CD14-positive monocyte (primary cell): ENCODE data around the gene TNFRSF6B. TPM values are rescaled to one million over a fixed set of nuclear protein-coding genes. Genes with fewer than 3 reads are reported as not detected.

Source experiments
- DNase-seq, 3 donors: peaks; one replicate each; pipeline ENCODE4 v3.0.0-alpha.2; 2011 to 2022
- H2AFZ ChIP-seq: 2 replicates; pipeline ENCODE4 v1.6.0; 2012; ENCODE audit warnings: mild to moderate bottlenecking, low read depth, low read length, inconsistent platforms; ENCODE audit not compliant: insufficient read depth, poor library complexity, severe bottlenecking
- H3K27ac ChIP-seq, 2 donors: 1 replicate in 1 of 2; 2 replicates in 1 of 2; pipeline ENCODE4 v1.5.1; 2012 to 2013; ENCODE audit warnings: low read length in 2 of 2, control low read depth in 1 of 2, inconsistent platforms in 1 of 2, low read depth in 1 of 2, mild to moderate bottlenecking in 1 of 2
- H3K27me3 ChIP-seq, 2 donors: one replicate each; pipeline versions ENCODE4 v1.6.0 to v1.6.1; 2011 to 2013; ENCODE audit warnings: low read length in 2 of 2; ENCODE audit not compliant: control insufficient read depth in 2 of 2, insufficient read depth in 2 of 2
- H3K36me3 ChIP-seq, 2 donors: replicated peaks in 1 of 2; 1 replicate in 1 of 2; 2 replicates in 1 of 2; pipeline versions ENCODE4 v1.5.1 to v1.6.1; 2012 to 2013; ENCODE audit warnings: low read length in 2 of 2, control low read depth in 1 of 2, inconsistent platforms in 1 of 2, mild to moderate bottlenecking in 1 of 2; ENCODE audit not compliant: insufficient read depth in 2 of 2, control insufficient read depth in 1 of 2
- H3K4me1 ChIP-seq, 2 donors: 1 replicate in 1 of 2; 2 replicates in 1 of 2; pipeline versions ENCODE4 v1.5.1 to v1.6.1; 2012 to 2013; ENCODE audit warnings: low read length in 2 of 2, control low read depth in 1 of 2, inconsistent platforms in 1 of 2, mild to moderate bottlenecking in 1 of 2, moderate library complexity in 1 of 2; ENCODE audit not compliant: insufficient read depth in 2 of 2, control insufficient read depth in 1 of 2
- H3K4me2 ChIP-seq: replicated peaks from 2 replicates; pipeline ENCODE3; 2012; ENCODE audit warnings: low read length, moderate library complexity, mild to moderate bottlenecking; ENCODE audit not compliant: poor library complexity, severe bottlenecking; ENCODE audit errors: extremely low read depth
- H3K4me3 ChIP-seq, 3 experiments: fragments of 200-600 bp in 1 of 3; sonication (generic) in 1 of 3; replicated peaks in 1 of 3; 1 replicate in 2 of 3; 2 replicates in 1 of 3; pipeline ENCODE4 v1.5.1; 2011 to 2013; ENCODE audit warnings: low read length in 3 of 3, mild to moderate bottlenecking in 3 of 3, control low read depth in 2 of 3, low read depth in 2 of 3, inconsistent platforms in 1 of 3, moderate library complexity in 1 of 3
- H3K79me2 ChIP-seq: 2 replicates; pipeline ENCODE4 v1.6.0; 2012; ENCODE audit warnings: mild to moderate bottlenecking, control low read depth, inconsistent platforms, low read length, moderate library complexity; ENCODE audit not compliant: insufficient read depth
- H3K9ac ChIP-seq: 2 replicates; pipeline ENCODE4 v1.6.0; 2017; ENCODE audit warnings: low read length, mild to moderate bottlenecking; ENCODE audit not compliant: insufficient read depth, poor library complexity, severe bottlenecking
- H3K9me3 ChIP-seq, 2 donors: replicated peaks in 1 of 2; 1 replicate in 1 of 2; 2 replicates in 1 of 2; pipeline versions ENCODE4 v1.5.1 to v1.6.1; 2012 to 2013; ENCODE audit warnings: low read length in 2 of 2, control low read depth in 1 of 2; ENCODE audit not compliant: control insufficient read depth in 1 of 2, insufficient read depth in 1 of 2
- H4K20me1 ChIP-seq: 2 replicates; pipeline ENCODE4 v1.6.0; 2012; ENCODE audit warnings: mild to moderate bottlenecking, low read length, control low read depth, moderate library complexity; ENCODE audit not compliant: insufficient read depth
- H3K27ac Mint-ChIP-seq, 7 donors: one replicate each; pipeline ENCODE4 v1.8.0; 2020; ENCODE audit warnings: mild to moderate bottlenecking in 7 of 7, mixed read lengths in 7 of 7, moderate library complexity in 6 of 7, inconsistent platforms in 2 of 7
- H3K27me3 Mint-ChIP-seq, 3 donors: one replicate each; pipeline ENCODE4 v1.8.0; 2021 to 2022; ENCODE audit warnings: low read depth in 3 of 3, mild to moderate bottlenecking in 3 of 3, mixed read lengths in 3 of 3, moderate library complexity in 3 of 3, inconsistent platforms in 1 of 3
- H3K36me3 Mint-ChIP-seq, 2 donors: one replicate each; pipeline ENCODE4 v1.8.0; 2020; ENCODE audit warnings: mixed read lengths in 2 of 2, inconsistent platforms in 1 of 2, mild to moderate bottlenecking in 1 of 2
- H3K4me1 Mint-ChIP-seq: one replicate; pipeline ENCODE4 v1.8.0; 2020; ENCODE audit warnings: mild to moderate bottlenecking, mixed read lengths
- H3K4me3 Mint-ChIP-seq, 2 donors: one replicate each; pipeline ENCODE4 v1.8.0; 2020; ENCODE audit warnings: mild to moderate bottlenecking in 2 of 2, mixed read lengths in 2 of 2, moderate library complexity in 1 of 2
- H3K9me3 Mint-ChIP-seq, 7 donors: one replicate each; pipeline ENCODE4 v1.8.0; 2020 to 2022; ENCODE audit warnings: mixed read lengths in 7 of 7, mild to moderate bottlenecking in 6 of 7, moderate library complexity in 6 of 7, inconsistent platforms in 2 of 7
- CTCF ChIP-seq: fragments of 200-600 bp; IDR thresholded peaks from one replicate; pipeline ENCODE4 v1.8.0; 2022; ENCODE audit warnings: antibody characterized with exemption, mild to moderate bottlenecking
- WGBS: methylation state at CpG from one replicate; pipeline ENCODE4 v1.1.5; 2013; ENCODE audit warnings: missing lambda C conversion rate; ENCODE audit not compliant: insufficient coverage; 5-methylcytosine and 5-hydroxymethylcytosine counted together
- intact Hi-C, 2 donors: fragments of 100-400 bp; cut with micrococcal nuclease; formaldehyde crosslinking; loops; one replicate each; pipeline versions ENCODE4 v1.15.0 to v1.15.1; 2023
- polyA plus RNA-seq, 3 donors: library from polyadenylated mRNA; depleted of rRNA in 1 of 3; unstranded in 2 of 3; stranded (reverse) in 1 of 3; fragments of 300-500 nt in 2 of 3; fragments of >200 nt in 1 of 3; fragmentation: Illumina TruSeq in 2 of 3; gene quantifications; 1 replicate in 2 of 3; 2 replicates in 1 of 3; pipeline ENCODE4 v1.2.3, GENCODE V29; 2012 to 2021

Gene TNFRSF6B
- polyA plus RNA-seq, 3 donors = 6.5 TPM; not detected in 2

GRCh38 chr20:63709149-63709527 is 12.7 kb downstream of the TNFRSF6B start:
- H3K27me3 ChIP-seq = no peaks in the 10 kb centered on the region
- H3K4me1 ChIP-seq = peaks cover 23 to 30% of the 10 kb centered on the region in 2 donors
- no peak for TF ChIP-seq CTCF
- WGBS = over 99% methylated on average over 12 of the region's 17 CpGs
- H3K27ac ChIP-seq = peak overlapping the region in 1 of 2 donors; percentile 81
- H4K20me1 ChIP-seq = peaks cover 59% of the 10 kb centered on the region
- peak overlapping the region; percentile 97 for H3K4me2 ChIP-seq
- Mint-ChIP-seq H3K36me3 (peaks cover 54 to 77% of the 10 kb centered on the region in 2 donors), H3K9me3 (peaks cover 0 to 8% (median 4%) of the 10 kb centered on the region in 7 donors), H3K27me3 (peaks cover 0 to 3% (median 0%) of the 10 kb centered on the region in 3 donors), H3K4me3 (peak overlapping the region; percentile 82 to 86), H3K27ac (peak overlapping the region in 3 of 7 donors; percentile 15 to 30 (median 26)), H3K4me1 (peaks cover 34% of the 10 kb centered on the region)
- H3K4me3 ChIP-seq = peak overlapping the region in 1 of 3 experiments; percentile 86
- no peak overlapping the region for H2AFZ ChIP-seq
- peak overlapping the region; percentile 85 for H3K9ac ChIP-seq
- no peak for DNase-seq
- H3K36me3 ChIP-seq = peaks cover 52 to 59% of the 10 kb centered on the region in 2 donors
- peaks cover 85% of the 10 kb centered on the region for H3K79me2 ChIP-seq
- intact Hi-C loops = loop anchor here (2.0 to 5.0 kb wide), 4 partner anchors 32 to 248 kb away; partner anchors contain the start of genes RTEL1 (in 2 of the 2) and UCKL1 (in 1 of the 2)
- H3K9me3 ChIP-seq = peaks cover 0 to 3% of the 10 kb centered on the region in 2 donors

- H3K36me3 ChIP-seq = peaks cover 36 to 59% of the 10 kb centered on the region in 2 donors
Observed at GRCh38 chr20:63711085-63711645, 14.7 kb downstream of the TNFRSF6B start.

More at GRCh38 chr20:63711085-63711645, 14.7 kb downstream of the TNFRSF6B start:
- peaks cover 23 to 28% of the 10 kb centered on the region in 2 donors for H3K4me1 ChIP-seq
- intact Hi-C loops = no loop called here
- H3K4me2 ChIP-seq = no peak overlapping the region
- Mint-ChIP-seq H3K9me3 (peaks cover 5 to 22% (median 14%) of the 10 kb centered on the region in 7 donors), H3K4me3 (no peak overlapping the region), H3K36me3 (peaks cover 53 to 75% of the 10 kb centered on the region in 2 donors), H3K27me3 (peaks cover 0 to 2% (median 1%) of the 10 kb centered on the region in 3 donors), H3K27ac (peak overlapping the region in 2 of 7 donors; percentile 54 to 69), H3K4me1 (peaks cover 34% of the 10 kb centered on the region)
- no peak overlapping the region for H3K9ac ChIP-seq
- H4K20me1 ChIP-seq = peaks cover 69% of the 10 kb centered on the region
- peaks cover 9 to 16% of the 10 kb centered on the region in 2 donors for H3K9me3 ChIP-seq
- peaks cover 94% of the 10 kb centered on the region for H3K79me2 ChIP-seq
- no peak overlapping the region for H2AFZ ChIP-seq
- DNase-seq = no peak
- 98% methylated on average over 8 of the region's 12 CpGs for WGBS
- H3K27me3 ChIP-seq = no peaks in the 10 kb centered on the region
- no peak for TF ChIP-seq CTCF
- H3K27ac ChIP-seq = no peak overlapping the region
- H3K4me3 ChIP-seq = no peak overlapping the region
